ENCODE results near the gene TRAF3. TPM values are rescaled to one million over a fixed set of nuclear protein-coding genes. Genes with fewer than 3 reads are reported as not detected.
"Not testable (repeated sequence)": the region's sequence is repeated elsewhere in the genome, so short reads cannot be mapped to it uniquely, and the experiment has no call there.

The TRAF3 gene
- total RNA-seq, 1 donor from 2014 or later: 28.5 TPM

DNA sequence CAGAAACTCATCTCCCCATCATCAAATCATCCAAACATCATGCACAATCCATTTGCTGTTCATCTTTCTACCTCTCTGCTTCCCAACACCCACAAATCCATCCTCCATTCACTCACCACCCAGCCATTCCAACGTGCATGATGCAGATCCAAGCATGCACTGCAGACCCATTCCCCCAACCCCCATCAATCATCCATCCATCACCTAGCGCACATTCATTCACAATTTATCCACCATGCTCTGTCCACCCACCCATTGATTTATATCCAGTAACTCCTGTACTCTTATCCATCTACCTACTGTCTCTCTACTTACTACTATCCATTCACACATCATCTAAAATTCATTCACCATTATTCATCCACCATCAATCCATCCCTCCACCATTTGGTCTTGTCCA, 141.2 kb downstream of the TRAF3 start:
- DNase-seq (ENCODE audit: extremely low read depth, low read depth, low spot score): no peak

DNA sequence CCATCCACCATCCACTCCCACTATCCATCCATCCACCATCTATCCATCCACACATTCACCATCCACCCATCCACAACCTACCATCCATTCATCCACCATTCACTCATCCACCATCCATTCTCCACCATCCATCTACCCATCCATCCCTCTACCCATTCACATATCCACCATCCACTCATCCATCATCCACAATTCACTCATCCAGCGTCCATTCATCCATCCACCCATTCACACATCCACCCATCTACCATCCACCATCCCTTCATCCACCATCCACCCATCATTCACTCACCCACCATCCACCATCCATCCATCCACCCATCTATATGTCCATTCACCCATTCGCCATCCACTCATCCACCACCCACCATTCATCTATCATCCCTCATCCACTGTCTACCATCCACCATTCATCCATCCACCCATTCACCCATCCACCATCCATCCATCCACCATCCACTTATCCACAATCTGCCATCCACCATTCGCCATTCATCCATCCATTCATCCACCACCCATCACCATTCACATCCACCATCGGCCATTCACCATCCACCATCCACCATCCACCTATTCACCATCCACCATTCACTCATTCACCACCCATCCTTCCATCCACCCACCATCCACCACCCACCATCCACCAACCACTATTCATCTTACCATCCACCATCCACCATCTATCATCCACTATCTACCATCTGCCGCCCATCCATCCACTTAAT, 143.2 kb downstream of the TRAF3 start:
- DNase-seq (ENCODE audit: extremely low read depth, low read depth, low spot score): no peak

DNA sequence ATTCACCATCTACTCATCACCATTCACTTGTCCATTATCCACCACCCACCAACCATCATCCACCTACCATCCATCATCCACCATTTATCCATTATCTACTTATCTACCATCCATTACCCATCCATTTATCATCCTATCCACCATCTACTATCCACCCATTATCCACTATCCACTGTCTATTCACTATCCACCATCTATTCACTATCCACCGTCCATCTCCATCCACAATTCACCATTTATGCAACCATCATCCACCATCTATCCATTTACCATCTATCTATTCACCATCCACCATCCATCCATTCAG, 143.7 kb downstream of the TRAF3 start:
- no peak for DNase-seq (ENCODE audit: extremely low read depth, low read depth, low spot score)

DNA sequence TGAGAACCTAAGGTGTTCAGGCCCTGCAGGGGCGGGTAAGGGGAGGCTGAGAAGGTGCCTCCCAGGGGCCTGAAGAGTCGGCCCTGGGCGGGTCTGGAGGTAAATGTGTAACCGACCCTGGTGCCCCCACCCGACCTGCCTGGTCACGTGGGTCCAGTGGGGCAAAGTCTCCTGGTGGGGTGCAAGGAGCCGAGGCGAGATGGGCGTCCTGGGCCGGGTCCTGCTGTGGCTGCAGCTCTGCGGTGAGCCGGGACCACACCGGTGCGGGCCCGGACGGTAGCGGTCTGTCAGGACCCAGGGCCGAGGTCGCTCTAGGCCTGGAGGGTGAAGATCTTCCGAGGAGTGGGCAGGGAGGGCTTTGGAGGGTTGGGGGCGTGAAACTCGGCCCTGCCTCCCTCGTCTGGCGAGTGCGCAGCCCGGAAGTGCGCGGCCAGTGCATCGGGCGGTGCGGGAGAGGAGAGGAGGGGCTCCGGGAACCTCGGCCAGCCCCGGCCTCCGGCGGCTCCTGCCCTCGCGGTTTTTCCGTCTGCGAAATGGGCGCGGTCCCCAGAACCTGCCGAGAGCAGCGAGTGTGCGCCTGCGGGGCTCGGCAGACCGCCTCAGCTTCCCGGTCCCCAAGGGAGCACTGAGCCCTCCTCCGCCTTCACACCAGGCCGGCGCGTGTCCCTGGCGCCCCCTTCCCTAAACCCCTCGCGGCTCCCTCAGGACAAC, 145.4 kb downstream of the TRAF3 start, which contains the start of gene AMN:
Gene AMN, plus strand, starts transcription at position 174 of the 711 bp plus-strand sequence. Its CDS starts 26 bp downstream, at position 200.
- no peak for DNase-seq (ENCODE audit: extremely low read depth, low read depth, low spot score)

DNA sequence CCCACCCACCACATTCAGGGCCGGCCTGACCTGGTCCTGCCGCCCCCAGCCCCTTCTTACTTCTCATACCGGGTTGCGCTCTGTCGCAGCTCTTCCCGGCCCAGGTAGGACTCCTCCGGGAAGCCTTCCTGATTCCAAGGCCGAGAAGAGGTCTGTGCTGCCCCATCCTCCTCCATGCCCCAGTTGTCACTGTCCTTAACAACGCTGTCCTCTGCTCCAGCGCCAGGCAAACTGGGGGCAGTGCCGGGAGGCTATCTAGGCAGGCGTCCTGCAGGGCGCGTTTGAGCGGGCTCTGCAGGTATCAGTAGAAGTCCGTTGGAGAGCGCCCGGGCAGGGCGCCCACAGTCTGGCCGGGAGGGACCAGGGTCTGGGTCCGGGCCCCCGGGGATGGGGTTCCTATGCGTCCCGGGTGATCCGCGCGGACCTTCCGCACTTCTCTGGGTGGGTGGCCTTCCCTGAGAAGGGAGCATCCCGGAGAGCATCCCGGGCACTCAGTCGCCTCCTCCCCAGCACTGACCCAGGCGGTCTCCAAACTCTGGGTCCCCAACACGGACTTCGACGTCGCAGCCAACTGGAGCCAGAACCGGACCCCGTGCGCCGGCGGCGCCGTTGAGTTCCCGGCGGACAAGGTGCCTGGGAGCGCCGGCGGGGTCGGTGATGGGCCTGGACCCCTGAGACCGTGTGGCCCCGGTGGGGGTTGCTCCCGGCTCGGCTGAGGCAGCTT, 146.1 kb downstream of the TRAF3 start:
- no peak for DNase-seq (ENCODE audit: extremely low read depth, low read depth, low spot score)

DNA sequence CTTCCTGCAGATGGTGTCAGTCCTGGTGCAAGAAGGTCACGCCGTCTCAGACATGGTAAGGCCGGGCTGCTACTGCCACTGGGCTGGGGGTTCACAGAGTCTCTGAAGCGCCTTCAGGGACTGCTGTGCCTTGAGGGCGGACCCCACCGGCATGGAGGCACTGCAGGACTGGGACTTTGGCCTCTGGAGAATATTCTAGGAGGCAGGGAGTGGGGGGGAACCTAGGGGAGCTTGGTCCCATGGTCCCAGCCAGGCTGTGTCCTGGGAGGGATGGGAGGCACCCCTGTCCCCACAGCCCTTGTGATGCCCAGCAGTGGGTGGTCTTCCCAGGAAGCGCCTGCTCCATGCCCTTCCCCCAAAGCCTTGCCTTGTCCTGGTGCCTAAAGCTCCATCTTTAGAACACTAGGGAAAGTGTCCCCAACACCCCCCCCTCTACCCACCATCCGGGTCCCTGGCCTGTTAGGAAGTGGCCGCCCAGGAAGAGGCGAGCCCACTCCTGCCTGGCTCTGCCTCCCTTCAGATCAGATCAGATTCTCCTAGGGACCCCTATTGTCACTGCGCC, 146.8 kb downstream of the TRAF3 start:
- DNase-seq (ENCODE audit: extremely low read depth, low read depth, low spot score): no peak

DNA sequence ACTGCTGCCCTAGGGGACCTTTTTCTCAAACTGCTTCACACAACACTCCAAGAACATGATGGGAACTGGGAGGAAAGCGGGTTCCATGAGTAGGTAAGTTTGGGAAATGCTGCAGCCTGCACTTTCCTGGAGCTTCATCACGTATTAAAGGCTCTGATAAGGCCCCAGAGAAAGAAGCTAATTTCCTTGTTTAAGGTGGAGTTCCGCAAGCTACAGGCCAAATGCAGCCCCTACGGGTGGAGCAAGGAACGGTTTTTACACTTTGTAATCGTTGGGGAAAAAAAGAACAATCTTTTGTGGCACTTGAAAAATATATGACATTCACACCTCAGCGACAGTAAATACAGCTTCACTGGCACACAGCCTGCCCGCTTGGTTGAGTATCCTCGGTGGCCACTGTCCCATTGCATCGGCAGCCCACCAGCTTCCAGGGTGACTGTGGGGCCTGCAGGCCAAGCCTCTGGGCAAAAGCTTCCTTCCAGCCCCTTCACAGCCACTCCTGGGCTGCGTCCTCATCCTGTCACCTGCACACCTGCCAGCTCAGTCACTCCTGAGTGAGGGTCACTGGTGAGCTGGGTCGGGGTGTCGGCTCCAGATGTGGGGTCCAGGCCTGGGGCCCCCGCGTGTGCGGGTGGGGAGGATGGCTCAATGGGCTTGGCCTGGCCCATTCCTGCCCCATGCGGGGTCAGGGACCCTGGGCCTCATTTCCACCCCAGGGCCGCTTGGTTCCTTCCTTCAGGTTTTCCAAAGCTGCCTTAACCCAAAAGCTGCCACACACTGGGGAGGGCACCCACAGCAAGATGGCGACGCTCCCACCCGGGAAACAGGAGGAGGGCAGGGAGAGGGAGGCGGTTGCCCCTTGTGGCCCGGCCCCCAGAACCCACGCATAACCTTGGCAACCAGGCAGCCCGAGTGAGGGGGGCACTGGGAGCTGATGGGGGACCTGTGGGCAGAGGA, 147.7 kb downstream of the TRAF3 start:
- no peak for DNase-seq (ENCODE audit: extremely low read depth, low read depth, low spot score)

DNA sequence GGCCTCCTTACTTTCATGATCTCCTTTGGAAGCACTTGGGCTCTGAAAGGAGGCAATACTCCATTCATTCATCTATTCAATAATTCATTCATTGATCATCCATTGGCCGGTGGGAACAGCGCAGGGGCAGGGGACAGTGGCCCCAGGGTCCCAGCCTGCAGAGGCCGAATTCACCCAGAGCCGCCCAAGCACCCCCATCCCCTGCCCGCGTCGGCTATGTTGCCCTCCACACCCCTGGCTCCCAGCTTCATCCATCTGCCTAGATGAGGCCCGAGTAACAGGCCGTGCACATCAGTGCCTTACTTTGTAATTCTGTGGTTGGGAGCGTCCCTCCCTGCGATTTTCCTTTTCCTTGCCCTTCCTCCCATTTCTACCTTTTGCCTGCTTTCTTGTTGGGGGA, 148.4 kb downstream of the TRAF3 start:
- DNase-seq (ENCODE audit: extremely low read depth, low read depth, low spot score): no peak

DNA sequence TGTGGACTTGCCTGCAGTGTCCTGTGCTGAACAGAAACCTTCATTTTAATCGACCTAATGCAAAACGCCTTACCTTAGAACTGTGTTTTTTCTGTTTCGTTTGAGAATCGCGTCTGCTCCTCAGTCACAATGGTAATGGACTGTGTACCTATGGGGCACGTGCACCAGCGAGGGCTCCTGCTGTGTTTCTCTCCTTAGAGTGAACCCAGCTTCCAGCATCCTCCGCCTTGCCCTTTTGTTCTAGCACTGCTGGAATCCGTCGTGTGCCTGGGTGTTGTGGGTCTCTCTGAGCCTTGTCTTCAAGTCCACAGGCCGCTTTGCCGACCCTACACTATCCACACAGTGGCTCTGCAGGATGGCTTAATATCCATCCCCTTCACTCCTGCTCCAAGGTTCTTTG, 148.9 kb downstream of the TRAF3 start:
- no peak for DNase-seq (ENCODE audit: extremely low read depth, low read depth, low spot score)

DNA sequence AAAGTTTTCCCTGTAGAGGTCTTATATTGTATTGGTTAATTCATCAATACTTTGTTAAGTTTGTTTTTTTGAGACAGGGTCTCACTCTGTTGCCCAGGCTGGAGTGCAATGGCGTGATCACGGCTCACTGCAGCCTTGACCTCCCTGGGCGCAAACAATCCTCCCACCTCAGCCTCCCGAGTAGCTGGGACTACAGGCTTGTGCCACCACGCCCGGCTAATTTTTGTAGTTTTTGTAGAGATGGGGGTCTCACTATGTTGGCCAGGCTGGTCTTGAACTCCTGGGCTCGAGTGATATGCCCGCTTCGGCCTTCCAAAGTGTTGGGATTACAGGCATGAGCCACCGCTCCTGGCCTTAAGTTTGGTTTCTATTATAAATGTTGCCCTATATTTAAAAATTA, 149.6 kb downstream of the TRAF3 start:
- DNase-seq (ENCODE audit: extremely low read depth, low read depth, low spot score): not testable (repeated sequence)

DNA sequence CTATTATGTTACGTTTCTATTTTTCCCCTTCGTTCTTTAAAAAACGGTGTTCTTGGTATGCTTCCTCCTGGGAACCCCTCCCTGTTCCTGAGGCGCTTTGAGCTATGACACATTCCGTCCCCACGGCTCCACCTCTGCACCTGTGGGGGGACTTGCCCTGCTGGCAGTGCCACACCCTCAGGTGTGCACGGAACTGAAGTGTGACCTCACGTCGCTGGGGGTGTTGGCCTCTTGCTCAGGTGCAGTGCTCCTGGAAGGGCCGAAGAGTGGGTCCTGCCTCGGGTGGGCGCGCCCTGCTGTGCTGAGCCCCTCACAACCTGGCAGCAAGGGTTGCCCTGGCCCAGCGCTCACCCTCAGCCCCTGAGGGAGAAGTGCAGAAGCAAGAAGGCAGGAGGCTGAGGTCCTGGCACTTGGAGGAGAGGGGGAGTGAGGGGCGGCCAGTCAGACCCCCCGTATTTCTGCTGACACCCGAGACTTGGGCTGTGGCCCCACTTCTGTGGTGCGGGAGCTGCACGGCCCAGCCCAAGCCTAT, 150.2 kb downstream of the TRAF3 start:
- DNase-seq (ENCODE audit: extremely low read depth, low read depth, low spot score): no peak

DNA sequence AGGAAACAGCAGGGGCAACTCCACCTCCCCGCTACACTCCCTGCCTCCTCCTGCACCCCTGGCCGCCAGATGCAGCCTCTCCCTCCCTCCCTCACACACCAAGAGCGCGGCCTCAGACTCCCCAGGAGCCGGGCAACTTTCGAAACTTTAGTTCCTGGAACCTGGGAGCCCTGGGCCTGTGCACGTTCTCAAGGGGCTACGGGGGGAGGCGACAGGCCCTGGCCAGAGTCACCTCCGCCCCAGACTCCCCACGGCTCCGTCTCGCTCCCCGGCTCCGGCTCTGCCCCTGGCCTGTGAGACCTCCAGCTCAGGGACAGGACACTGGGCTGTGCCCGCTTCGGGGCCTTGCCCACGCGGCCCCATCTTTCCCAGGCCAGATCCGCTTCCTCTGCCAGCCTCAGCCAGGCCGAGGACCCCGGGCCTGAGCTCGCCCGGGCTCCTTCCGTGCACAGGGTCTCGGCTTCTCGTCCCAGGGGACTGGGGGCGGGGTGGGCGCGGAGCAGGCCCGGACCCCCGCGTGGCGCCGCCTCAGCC, 150.7 kb downstream of the TRAF3 start:
- no peak for DNase-seq (ENCODE audit: extremely low read depth, low read depth, low spot score)

DNA sequence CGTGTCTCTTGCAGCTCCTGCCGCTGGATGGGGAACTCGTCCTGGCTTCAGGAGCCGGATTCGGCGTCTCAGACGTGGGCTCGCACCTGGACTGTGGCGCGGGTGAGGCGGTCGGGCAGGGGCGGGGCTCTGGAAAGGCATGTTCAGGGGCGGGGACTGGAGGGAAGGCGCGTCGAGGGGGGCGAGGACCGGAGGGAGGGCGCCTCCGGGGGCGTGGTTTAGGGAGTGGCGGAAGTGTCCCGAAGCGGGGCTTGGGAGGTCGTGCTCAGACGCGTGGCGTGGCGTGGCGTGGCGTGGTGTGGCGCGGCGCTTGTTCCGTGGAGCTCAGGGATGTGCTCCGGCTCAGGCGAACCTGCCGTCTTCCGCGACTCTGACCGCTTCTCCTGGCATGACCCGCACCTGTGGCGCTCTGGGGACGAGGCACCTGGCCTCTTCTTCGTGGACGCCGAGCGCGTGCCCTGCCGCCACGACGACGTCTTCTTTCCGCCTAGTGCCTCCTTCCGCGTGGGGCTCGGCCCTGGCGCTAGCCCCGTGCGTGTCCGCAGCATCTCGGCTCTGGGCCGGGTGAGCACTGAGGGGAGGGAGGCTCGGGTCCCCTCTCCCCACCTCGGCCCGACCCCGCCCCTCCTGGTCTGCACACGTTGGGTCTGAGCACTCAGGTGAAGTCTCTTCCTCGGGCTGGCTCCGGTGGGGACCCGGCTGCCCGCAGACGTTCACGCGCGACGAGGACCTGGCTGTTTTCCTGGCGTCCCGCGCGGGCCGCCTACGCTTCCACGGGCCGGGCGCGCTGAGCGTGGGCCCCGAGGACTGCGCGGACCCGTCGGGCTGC, 151.4 kb downstream of the TRAF3 start:
- DNase-seq (ENCODE audit: extremely low read depth, low read depth, low spot score): no peak

DNA sequence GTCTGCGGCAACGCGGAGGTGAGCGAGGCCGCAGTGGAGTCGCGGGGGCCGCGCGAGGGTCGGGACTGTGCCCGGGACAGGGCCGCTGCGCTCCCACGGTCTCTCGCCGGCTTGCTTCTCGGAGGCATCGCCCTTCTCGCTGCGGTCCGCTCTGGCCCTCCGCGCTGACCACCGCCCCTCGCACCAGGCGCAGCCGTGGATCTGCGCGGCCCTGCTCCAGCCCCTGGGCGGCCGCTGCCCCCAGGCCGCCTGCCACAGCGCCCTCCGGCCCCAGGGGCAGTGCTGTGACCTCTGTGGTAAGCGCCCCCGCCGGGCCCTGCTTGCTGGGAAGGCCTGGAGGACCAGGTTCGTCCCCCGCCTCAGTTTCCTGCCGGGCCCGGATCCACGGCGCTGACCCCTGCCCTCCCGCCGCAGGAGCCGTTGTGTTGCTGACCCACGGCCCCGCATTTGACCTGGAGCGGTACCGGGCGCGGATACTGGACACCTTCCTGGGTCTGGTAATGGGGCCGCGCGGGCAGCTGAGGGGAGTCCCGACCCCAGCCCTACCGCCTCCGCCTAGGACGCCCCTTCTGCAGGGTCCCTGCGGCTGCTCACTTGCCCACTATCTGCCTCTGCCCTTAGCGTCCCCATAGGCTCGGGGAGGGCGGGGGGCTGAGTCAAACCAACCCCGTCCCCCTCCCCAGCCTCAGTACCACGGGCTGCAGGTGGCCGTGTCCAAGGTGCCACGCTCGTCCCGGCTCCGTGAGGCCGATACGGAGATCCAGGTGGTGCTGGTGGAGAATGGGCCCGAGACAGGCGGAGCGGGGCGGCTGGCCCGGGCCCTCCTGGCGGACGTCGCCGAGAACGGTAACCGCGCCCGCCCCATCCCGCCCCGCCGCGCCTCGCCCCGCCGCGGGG, 152.2 kb downstream of the TRAF3 start:
- no peak for DNase-seq (ENCODE audit: extremely low read depth, low read depth, low spot score)

DNA sequence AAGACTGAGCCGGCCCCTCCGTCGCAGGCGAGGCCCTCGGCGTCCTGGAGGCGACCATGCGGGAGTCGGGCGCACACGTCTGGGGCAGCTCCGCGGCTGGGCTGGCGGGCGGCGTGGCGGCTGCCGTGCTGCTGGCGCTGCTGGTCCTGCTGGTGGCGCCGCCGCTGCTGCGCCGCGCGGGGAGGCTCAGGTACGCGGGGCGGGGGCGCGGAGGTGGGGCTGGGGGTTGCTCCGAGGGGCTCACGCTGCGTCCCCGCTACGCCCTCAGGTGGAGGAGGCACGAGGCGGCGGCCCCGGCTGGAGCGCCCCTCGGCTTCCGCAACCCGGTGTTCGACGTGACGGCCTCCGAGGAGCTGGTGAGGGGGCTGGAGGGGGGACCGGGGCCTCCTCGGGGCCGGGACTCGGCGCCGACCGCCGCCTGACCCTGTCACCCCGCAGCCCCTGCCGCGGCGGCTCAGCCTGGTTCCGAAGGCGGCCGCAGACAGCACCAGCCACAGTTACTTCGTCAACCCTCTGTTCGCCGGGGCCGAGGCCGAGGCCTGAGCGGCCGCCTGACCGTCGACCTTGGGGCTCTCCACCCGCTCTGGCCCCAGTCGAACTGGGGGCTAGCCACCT, 153.0 kb downstream of the TRAF3 start:
- DNase-seq (ENCODE audit: extremely low read depth, low read depth, low spot score): no peak

DNA sequence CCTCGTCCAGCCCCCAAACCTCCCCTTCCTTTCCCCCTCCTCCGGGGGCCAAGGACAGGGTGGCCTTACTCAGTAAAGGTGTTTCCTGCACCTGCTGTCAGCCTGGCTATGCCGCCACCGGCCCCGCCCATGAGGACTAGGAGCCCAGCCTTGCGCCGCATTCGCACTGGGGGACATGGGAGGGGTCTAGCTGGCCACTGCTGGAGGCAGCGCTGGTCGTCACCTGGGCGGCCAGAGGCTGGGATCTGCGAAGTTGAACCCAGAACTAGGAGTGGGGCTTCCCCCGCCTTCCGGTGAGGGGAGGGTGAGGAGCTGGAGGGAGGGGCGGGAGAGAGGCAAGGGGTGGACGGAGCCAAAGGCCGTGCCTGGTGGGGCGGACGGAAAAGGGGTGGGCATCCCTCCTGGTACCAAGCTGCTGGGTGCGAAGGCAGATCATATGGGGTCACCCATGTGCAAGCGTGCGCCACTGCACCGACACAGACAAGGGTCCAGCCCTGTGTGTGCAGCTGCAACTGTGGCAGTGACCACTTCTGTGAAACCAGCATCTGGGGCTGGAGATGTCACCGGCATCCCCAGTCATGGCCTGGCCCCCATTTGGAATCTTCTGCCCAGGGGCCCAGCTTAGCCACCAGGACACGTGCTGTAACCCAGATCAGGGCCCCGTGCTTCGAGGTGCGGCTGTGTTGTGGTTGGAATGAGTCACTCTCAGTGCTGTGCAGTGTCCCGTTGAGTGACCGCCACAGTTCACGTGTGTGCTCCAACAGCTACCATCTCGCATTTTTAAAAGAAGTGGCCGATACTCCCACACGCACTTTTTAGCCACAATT, 153.7 kb downstream of the TRAF3 start:
- DNase-seq (ENCODE audit: extremely low read depth, low read depth, low spot score): no peak

Data from glomerular endothelial cell (primary cell).